ENCODE data around the gene FASTK. TPM values are rescaled to one million over a fixed set of nuclear protein-coding genes. Genes with fewer than 3 reads are reported as not detected.

The FASTK gene
- total and polyA plus RNA-seq, 3 donors from 2014 or later, result 60.3 to 124 (median 114) TPM

- Histone ChIP-seq H3K27ac (peak overlapping the region; percentile 70 to 84), H3K27me3 (no peaks in the 10 kb centered on the region), H3K4me3 (no peak overlapping the region), H3K9me3 (no peaks in the 10 kb centered on the region), H3K36me3 (ENCODE audit: low read depth, missing control alignments) (no peaks in the 10 kb centered on the region), H3K4me1 (peaks cover 32% of the 10 kb centered on the region)
- DNase-seq, result peak; percentile 73
- 30 to 48% methylated on average over 30 of the region's 30 CpGs for WGBS, 2 donors
- no peak for TF ChIP-seq CTCF (IDR thresholded peaks at IDR 0.05)
- TF ChIP-seq POLR2A (IDR thresholded peaks at IDR 0.05), result no peak
- intact Hi-C loops (cut with DNase I; ENCODE audit: low total_unique reads), result no loop called here
Observed at GRCh38 chr7:151088856-151089699, 8.5 kb upstream of the FASTK start.

- Histone ChIP-seq H3K4me3 (peak overlapping the region; percentile 48 to 80), H3K27me3 (no peaks in the 10 kb centered on the region), H3K36me3 (ENCODE audit: low read depth, missing control alignments) (no peaks in the 10 kb centered on the region), H3K4me1 (peaks cover 32% of the 10 kb centered on the region), H3K9me3 (no peaks in the 10 kb centered on the region), H3K27ac (peak overlapping the region; percentile 70 to 84)
- no peak for TF ChIP-seq CTCF (IDR thresholded peaks at IDR 0.05)
- TF ChIP-seq POLR2A (IDR thresholded peaks at IDR 0.05), result no peak
- WGBS, 2 donors, result 25 to 26% methylated on average over 15 to 16 of the region's 16 CpGs
- intact Hi-C loops (cut with DNase I; ENCODE audit: low total_unique reads), result no loop called here
- DNase-seq, result no peak
Observed at GRCh38 chr7:151088019-151088855, 7.6 kb upstream of the FASTK start.

GRCh38 chr7:151087245-151088018 is 6.8 kb upstream of the FASTK start:
- 3 to 24% methylated on average over 6 to 53 of the region's 70 CpGs for WGBS, 2 donors
- peaks cover 37% of the 10 kb centered on the region for H3K4me1 ChIP-seq
- no peaks in the 10 kb centered on the region for H3K36me3 ChIP-seq (ENCODE audit: low read depth, missing control alignments)
- peak; percentile 51 for DNase-seq
- no peaks in the 10 kb centered on the region for H3K9me3 ChIP-seq
- TF ChIP-seq POLR2A (IDR thresholded peaks at IDR 0.05) (no peak), CTCF (IDR thresholded peaks at IDR 0.05) (peak in 1 of 3 experiments; percentile 11)
- peak overlapping the region; percentile 81 to 84 for H3K27ac ChIP-seq
- intact Hi-C loops (cut with DNase I; ENCODE audit: low total_unique reads), result no loop called here
- H3K4me3 ChIP-seq, result peak overlapping the region; percentile 48 to 80
- H3K27me3 ChIP-seq, result no peaks in the 10 kb centered on the region

DNA sequence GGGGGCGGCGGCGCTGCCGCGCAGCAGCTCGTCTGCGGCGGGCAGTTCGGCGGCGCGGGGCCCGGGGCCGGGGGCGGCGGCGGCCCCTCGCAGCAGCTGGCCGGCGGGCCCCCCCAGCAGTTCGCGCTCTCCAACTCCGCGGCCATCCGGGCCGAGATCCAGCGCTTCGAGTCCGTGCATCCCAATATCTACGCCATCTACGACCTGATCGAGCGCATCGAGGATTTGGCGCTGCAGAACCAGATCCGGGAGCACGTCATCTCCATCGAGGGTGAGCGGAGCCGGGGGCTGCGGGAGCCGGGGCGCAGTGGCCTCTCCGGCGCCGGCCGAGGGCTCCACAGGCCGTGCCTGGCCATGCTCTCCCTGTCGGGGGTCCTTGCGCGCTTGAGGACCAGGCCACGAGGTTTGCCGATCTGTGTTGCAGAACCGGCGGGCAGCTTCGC is 6.2 kb upstream of the FASTK start:
- Histone ChIP-seq H3K27me3 (no peaks in the 10 kb centered on the region), H3K36me3 (ENCODE audit: low read depth, missing control alignments) (no peaks in the 10 kb centered on the region), H3K27ac (peak overlapping the region; percentile 81 to 84), H3K9me3 (no peaks in the 10 kb centered on the region), H3K4me1 (peaks cover 43% of the 10 kb centered on the region), H3K4me3 (peak overlapping the region; percentile 48 to 80)
- WGBS, 2 donors, result 2% methylated on average over 30 of the region's 56 CpGs; no CpG with 5 or more reads in 1 of the 2 donors
- intact Hi-C loops (cut with DNase I; ENCODE audit: low total_unique reads), result no loop called here
- TF ChIP-seq POLR2A (IDR thresholded peaks at IDR 0.05), result no peak
- TF ChIP-seq CTCF (IDR thresholded peaks at IDR 0.05), result no peak
- DNase-seq, result no peak

All from testis (tissue), 3 donors.